ENCODE measurements around the gene ELMO2.

- TF ChIP-seq RBM22 (IDR thresholded peaks at IDR 0.05; ENCODE audit: low read depth, low read length, poor library complexity, severe bottlenecking) = no peak
- TF ChIP-seq POLR2AphosphoS2 (IDR thresholded peaks at IDR 0.05; ENCODE audit: low read length) = no peak
- TF ChIP-seq ZNF212 (CRISPR knock-in tag; IDR thresholded peaks at IDR 0.05) = no peak
- TF ChIP-seq SAP30 (IDR thresholded peaks at IDR 0.05; ENCODE audit: borderline replicate concordance, insufficient read depth, low read depth, low read length, poor library complexity, severe bottlenecking) = no peak
- no peak for TF ChIP-seq ZNF830 (CRISPR knock-in tag; IDR thresholded peaks at IDR 0.05)
- no peak for TF ChIP-seq CTCF (IDR thresholded peaks at IDR 0.05 in 2 of 3, conservative IDR thresholded peaks at IDR 0.05 in 1 of 3; ENCODE audit: insufficient read depth in 2 of 3, low read depth in 1 of 3, low read length in 3 of 3)
- TF ChIP-seq SMC3 (conservative IDR thresholded peaks at IDR 0.05; ENCODE audit: insufficient read depth, low read depth, low read length) = no peak
- TF ChIP-seq TEAD4 (IDR thresholded peaks at IDR 0.05; ENCODE audit: low read length) = no peak
- TF ChIP-seq TEAD4 (CRISPR knock-in tag; IDR thresholded peaks at IDR 0.05; ENCODE audit: borderline replicate concordance) = no peak
- TF ChIP-seq ZZZ3 (IDR thresholded peaks at IDR 0.05) = no peak
These were observed 47.9 kb downstream of the ELMO2 start for GRCh38 chr20:46358346-46359058.
